Measurements from ENCODE around the gene AFAP1L2.

The AFAP1L2 gene

DNA sequence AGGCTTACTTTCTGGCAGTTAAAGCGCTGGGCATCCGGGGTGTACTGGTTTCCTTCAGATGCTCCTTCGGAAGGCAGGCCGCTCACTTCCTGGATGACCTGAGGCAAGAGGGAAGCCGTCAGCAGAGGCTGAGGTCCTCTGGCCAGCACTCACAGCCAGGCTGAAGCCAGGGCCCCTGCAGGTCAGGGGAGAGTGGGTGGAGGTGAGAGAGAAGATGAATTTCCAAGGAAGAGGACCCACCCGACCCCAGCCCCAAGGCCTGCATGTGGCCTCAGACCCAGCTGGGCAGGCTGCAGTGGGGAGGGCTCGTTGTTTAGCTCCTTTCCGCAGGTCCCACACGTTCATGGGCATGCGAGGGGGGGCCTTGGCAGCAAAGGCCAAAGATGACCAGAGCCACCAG lies 94.0 kb downstream of the AFAP1L2 start:
- Histone ChIP-seq H3K4me2 (ENCODE audit: low read depth, low read length, poor library complexity, severe bottlenecking) (no peak overlapping the region), H3K9me2 (replicated peaks; ENCODE audit: low read depth, low read length) (no peaks in the 10 kb centered on the region), H3F3A (ENCODE audit: low read depth) (no peaks in the 10 kb centered on the region), H3K4me1 (ENCODE audit: insufficient read depth, low read length, poor library complexity, severe bottlenecking) (peaks cover 11% of the 10 kb centered on the region), H4K20me1 (ENCODE audit: insufficient read depth, low read length, poor library complexity, severe bottlenecking) (no peaks in the 10 kb centered on the region), H3K79me2 (ENCODE audit: insufficient read depth, low read length) (no peaks in the 10 kb centered on the region), H2AFZ (ENCODE audit: low read length) (no peak overlapping the region), H3K36me3 (ENCODE audit: insufficient read depth, low read length) (no peaks in the 10 kb centered on the region), H3K27me3 (ENCODE audit: insufficient read depth, low read length, poor library complexity, severe bottlenecking) (no peaks in the 10 kb centered on the region), H3K9ac (ENCODE audit: low read depth, low read length, poor library complexity, severe bottlenecking) (no peak overlapping the region), H3K4me3 (ENCODE audit: low read length, poor library complexity, severe bottlenecking) (no peak overlapping the region), H3K9me3 (ENCODE audit: insufficient read depth, low read depth, low read length) (no peaks in the 10 kb centered on the region)
- TF ChIP-seq, protein P1, sequence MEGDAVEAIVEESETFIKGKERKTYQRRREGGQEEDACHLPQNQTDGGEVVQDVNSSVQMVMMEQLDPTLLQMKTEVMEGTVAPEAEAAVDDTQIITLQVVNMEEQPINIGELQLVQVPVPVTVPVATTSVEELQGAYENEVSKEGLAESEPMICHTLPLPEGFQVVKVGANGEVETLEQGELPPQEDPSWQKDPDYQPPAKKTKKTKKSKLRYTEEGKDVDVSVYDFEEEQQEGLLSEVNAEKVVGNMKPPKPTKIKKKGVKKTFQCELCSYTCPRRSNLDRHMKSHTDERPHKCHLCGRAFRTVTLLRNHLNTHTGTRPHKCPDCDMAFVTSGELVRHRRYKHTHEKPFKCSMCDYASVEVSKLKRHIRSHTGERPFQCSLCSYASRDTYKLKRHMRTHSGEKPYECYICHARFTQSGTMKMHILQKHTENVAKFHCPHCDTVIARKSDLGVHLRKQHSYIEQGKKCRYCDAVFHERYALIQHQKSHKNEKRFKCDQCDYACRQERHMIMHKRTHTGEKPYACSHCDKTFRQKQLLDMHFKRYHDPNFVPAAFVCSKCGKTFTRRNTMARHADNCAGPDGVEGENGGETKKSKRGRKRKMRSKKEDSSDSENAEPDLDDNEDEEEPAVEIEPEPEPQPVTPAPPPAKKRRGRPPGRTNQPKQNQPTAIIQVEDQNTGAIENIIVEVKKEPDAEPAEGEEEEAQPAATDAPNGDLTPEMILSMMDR (conservative IDR thresholded peaks at IDR 0.05; ENCODE audit: low read length), result no peak
- TF ChIP-seq EZH2phosphoT487 (IDR thresholded peaks at IDR 0.05; ENCODE audit: borderline replicate concordance), result no peak

DNA sequence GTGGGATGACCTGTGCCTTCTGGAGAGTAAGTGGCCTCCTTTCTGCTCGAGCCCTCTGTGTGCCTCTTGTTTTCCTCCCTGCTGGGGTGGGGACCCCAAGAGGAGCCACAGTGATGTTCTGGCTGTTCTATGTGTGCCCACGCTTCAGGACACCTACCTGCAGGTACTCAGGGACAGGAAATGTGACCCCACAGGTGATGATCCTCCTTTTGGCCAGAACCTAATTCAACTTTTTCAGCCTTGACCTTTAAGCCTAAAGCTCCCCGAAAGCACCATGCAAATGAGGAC lies 95.0 kb downstream of the AFAP1L2 start:
- no peaks in the 10 kb centered on the region for H3K27me3 ChIP-seq (ENCODE audit: insufficient read depth, low read length, poor library complexity, severe bottlenecking)
- H3K9ac ChIP-seq (ENCODE audit: low read depth, low read length, poor library complexity, severe bottlenecking), result no peak overlapping the region
- TF ChIP-seq, protein P1 (conservative IDR thresholded peaks at IDR 0.05; ENCODE audit: low read length), result no peak
- H3K9me3 ChIP-seq (ENCODE audit: insufficient read depth, low read depth, low read length), result no peaks in the 10 kb centered on the region
- no peak overlapping the region for H3K4me3 ChIP-seq (ENCODE audit: low read length, poor library complexity, severe bottlenecking)
- no peak overlapping the region for H2AFZ ChIP-seq (ENCODE audit: low read length)
- no peaks in the 10 kb centered on the region for H3K36me3 ChIP-seq (ENCODE audit: insufficient read depth, low read length)
- H3K4me2 ChIP-seq (ENCODE audit: low read depth, low read length, poor library complexity, severe bottlenecking), result no peak overlapping the region
- no peaks in the 10 kb centered on the region for H3K79me2 ChIP-seq (ENCODE audit: insufficient read depth, low read length)
- no peaks in the 10 kb centered on the region for H3K9me2 ChIP-seq (replicated peaks; ENCODE audit: low read depth, low read length)
- no peaks in the 10 kb centered on the region for H3F3A ChIP-seq (ENCODE audit: low read depth)
- peaks cover 12% of the 10 kb centered on the region for H3K4me1 ChIP-seq (ENCODE audit: insufficient read depth, low read length, poor library complexity, severe bottlenecking)
- H4K20me1 ChIP-seq (ENCODE audit: insufficient read depth, low read length, poor library complexity, severe bottlenecking), result no peaks in the 10 kb centered on the region

GRCh38 chr10:114308531-114309363 lies 95.6 kb downstream of the AFAP1L2 start:
- H3F3A ChIP-seq (ENCODE audit: low read depth), result no peaks in the 10 kb centered on the region
- H3K9me2 ChIP-seq (replicated peaks; ENCODE audit: low read depth, low read length), result no peaks in the 10 kb centered on the region
- H3K4me2 ChIP-seq (ENCODE audit: low read depth, low read length, poor library complexity, severe bottlenecking), result no peak overlapping the region
- no peak overlapping the region for H3K4me3 ChIP-seq (ENCODE audit: low read length, poor library complexity, severe bottlenecking)
- no peaks in the 10 kb centered on the region for H3K36me3 ChIP-seq (ENCODE audit: insufficient read depth, low read length)
- H3K9me3 ChIP-seq (ENCODE audit: insufficient read depth, low read depth, low read length), result no peaks in the 10 kb centered on the region
- no peaks in the 10 kb centered on the region for H3K79me2 ChIP-seq (ENCODE audit: insufficient read depth, low read length)
- H3K9ac ChIP-seq (ENCODE audit: low read depth, low read length, poor library complexity, severe bottlenecking), result no peak overlapping the region
- no peak overlapping the region for H2AFZ ChIP-seq (ENCODE audit: low read length)
- H3K4me1 ChIP-seq (ENCODE audit: insufficient read depth, low read length, poor library complexity, severe bottlenecking), result peaks cover 15% of the 10 kb centered on the region
- TF ChIP-seq, protein P1 (conservative IDR thresholded peaks at IDR 0.05; ENCODE audit: low read length), result no peak
- TF ChIP-seq EZH2phosphoT487 (IDR thresholded peaks at IDR 0.05; ENCODE audit: borderline replicate concordance), result no peak
- H4K20me1 ChIP-seq (ENCODE audit: insufficient read depth, low read length, poor library complexity, severe bottlenecking), result no peaks in the 10 kb centered on the region
- H3K27me3 ChIP-seq (ENCODE audit: insufficient read depth, low read length, poor library complexity, severe bottlenecking), result no peaks in the 10 kb centered on the region
